DMS114 treated with DMSO at 0.1 percent for 48 hours (cell line): ENCODE data around the gene SLC28A3.

Source experiments
- DNase-seq: peaks from one replicate; lab custom pipeline; 2025; ENCODE audit not compliant: unreplicated experiment; lab: John Stamatoyannopoulos, UW

The SLC28A3 gene

GRCh38 chr9:84251921-84252320 is 88.6 kb downstream of the SLC28A3 start:
- DNase-seq = no peak

GRCh38 chr9:84241817-84242373 is 98.7 kb downstream of the SLC28A3 start:
- no peak for DNase-seq

- DNase-seq = no peak
Observed at GRCh38 chr9:84239343-84239742, 101.2 kb downstream of the SLC28A3 start.

- no peak for DNase-seq
Observed at GRCh38 chr9:84238652-84239051, 101.9 kb downstream of the SLC28A3 start.

GRCh38 chr9:84235511-84235910 is 105.0 kb downstream of the SLC28A3 start:
- DNase-seq = no peak

GRCh38 chr9:84230355-84231145 is 110.0 kb downstream of the SLC28A3 start:
- no peak for DNase-seq

GRCh38 chr9:84229191-84229590 is 111.4 kb downstream of the SLC28A3 start:
- DNase-seq = no peak

GRCh38 chr9:84228130-84228720 is 112.3 kb downstream of the SLC28A3 start:
- no peak for DNase-seq

- no peak for DNase-seq
Observed at GRCh38 chr9:84226126-84226525, 114.4 kb downstream of the SLC28A3 start.
